Renal cortical epithelial cell (primary cell): ENCODE measurements around the gene CDC25A. TPM values are rescaled to one million over a fixed set of nuclear protein-coding genes. Genes with fewer than 3 reads are reported as not detected.
"Not testable (repeated sequence)": the region's sequence is repeated elsewhere in the genome, so short reads cannot be mapped to it uniquely, and the experiment has no call there.

ENCODE experiments used
- DNase-seq: peaks from one replicate; pipeline ENCODE4 v3.0.0-alpha.2; 2011; ENCODE audit warnings: low read depth
- total RNA-seq: library from RNA; depleted of rRNA; stranded (reverse); fragments of >200 nt; gene quantifications from 2 replicates; pipeline ENCODE4 v1.2.3, GENCODE V29; 2014

CDC25A gene
- total RNA-seq, 1 donor from 2014 or later, result 3.2 TPM

DNA sequence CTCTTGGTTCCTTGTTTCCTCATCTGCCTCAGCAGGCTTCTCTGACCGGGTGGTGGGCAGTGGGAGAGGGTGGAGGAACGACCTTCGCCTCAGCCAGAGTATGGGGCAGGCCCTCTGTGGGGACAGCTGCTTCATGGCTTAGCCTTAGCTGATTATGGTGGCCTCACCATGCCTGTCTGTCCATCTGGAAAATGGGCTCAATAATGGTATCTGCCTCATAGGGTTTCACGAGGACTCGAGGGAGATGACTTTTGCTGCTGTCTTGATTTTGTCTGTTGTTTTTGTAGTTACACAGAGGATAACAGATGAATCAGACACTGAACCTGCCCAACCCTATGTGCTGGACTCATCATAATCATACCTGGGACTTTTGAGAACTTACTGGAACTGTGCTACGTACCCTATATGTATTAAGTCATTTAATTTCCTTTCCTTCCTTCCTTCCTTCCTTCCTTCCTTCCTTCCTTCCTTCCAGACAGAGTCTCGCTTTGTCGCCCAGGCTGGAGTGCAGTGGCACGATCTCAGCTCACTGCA is 46.5 kb downstream of the CDC25A start:
- DNase-seq, result no peak

DNA sequence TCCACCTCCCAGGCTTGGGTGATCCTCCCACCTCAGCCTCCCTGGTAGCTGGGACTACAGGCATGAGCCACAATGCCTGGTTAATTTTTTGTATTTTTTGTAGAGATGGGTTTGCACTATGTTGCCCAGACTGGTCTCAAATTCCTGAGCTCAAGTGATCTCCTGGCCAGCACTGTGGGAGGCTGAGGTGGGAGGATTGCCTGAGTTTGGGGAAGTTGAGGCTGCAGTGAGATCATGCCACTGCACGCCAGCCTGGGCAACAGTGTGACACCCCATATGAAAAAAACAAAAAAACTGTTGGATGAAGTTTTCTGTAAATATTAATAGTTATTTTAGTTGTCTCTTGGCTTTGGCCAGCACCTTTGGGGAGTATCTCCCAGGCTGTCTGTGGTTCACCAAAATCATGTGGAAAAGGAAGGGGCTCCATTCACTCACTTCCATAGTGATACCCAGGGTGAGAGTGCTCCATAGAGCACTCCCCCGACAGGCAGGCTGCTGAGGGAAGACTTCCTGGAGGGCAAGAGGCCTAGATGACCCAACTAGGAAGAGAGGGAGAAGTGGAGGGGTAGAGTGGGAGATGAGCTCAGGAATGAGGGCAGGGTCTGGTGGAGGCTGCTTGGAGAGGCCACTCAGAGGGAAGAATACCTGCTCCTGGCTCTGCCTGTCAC is 47.1 kb downstream of the CDC25A start:
- DNase-seq, result no peak

DNA sequence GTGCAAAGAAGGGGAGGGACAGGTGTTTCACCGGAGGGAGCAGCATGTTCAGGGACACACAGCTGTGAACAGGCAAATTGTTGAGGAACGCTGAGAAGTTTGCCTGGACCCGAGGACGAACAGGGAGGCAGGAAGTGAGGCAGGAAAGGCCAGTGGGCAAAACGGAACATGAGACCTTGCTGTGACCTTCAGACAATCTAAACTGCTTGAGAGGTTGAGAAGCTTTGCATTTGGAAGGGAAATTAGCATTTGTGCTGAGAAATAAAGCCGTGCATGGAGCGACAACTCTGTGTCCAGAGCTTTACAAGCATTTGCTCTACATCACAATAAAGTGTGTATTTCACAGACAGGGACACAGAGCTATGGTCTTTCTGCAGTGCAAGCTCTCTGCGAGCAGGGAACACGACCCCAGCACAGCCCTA is 47.9 kb downstream of the CDC25A start:
- DNase-seq, result no peak

DNA sequence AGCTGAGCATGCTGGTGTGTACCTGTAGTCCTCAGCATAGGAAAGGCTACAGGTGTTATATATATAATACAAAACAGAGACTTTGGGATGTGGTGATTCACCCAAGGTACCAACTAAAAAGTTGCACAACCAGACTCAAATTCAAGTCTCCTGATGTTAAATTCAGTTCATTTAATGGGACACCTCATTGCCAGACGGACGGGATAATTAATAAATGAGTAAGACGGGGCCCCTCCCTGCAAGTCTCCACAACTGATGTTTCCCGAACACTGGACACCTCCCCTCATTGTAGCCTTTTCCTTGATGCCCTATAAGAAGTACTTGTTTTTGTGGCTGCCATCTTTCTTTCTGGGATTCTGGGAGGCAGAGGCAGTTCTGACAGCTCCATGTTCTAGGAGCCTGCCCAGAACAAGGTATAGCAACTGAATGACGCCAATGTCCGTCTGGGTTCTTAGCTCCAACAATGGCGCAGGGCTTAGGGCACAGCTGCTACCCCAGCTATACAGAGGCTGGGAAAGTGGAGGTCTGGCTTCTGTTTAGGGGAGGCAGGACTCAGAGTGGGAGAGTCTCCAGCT is 50.7 kb downstream of the CDC25A start:
- no peak for DNase-seq

DNA sequence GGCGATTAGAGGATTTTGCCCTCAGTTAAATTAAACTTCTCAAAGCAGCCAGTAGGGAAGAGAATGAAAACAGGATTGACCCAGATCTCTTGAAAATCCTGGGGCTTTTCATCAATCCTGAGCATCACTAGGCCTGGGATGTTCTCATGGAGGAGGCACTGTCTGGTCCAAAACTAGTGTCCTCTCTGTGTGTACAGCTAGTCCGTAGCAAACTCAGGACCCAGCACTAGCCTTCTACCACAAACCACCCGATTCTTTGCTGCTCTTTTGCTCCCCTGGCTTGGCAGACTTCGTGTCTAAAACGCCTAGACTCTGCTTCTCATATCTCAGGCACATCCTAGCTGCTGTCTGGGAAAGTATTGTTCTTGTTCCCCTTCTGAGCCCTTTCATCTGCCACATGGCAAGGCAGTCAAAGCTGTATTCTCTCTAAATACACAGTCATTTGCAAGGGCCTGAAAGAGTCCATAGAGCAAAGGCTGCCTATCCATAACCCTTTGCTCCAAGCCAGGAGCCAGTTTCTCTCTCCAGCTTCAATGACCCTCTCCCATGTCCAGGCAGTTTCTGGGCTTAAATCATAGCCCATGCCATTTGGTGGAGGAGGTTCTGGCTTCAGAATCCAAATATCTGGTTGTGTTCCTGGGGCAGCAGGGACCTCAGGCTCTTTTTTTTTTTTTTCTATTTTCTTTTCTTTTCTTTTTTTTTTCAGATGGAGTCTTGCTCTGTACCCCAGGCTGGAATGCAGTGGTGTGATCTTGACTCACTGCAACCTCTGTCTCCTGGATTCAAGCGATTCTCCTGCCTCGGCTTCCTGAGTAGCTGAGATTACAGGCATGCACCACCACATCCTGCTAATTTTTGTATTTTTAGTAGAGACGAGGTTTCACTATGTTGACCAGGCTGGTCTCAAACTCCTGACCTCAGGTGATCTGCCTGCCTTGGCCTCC is 52.4 kb downstream of the CDC25A start:
- no peak for DNase-seq

DNA sequence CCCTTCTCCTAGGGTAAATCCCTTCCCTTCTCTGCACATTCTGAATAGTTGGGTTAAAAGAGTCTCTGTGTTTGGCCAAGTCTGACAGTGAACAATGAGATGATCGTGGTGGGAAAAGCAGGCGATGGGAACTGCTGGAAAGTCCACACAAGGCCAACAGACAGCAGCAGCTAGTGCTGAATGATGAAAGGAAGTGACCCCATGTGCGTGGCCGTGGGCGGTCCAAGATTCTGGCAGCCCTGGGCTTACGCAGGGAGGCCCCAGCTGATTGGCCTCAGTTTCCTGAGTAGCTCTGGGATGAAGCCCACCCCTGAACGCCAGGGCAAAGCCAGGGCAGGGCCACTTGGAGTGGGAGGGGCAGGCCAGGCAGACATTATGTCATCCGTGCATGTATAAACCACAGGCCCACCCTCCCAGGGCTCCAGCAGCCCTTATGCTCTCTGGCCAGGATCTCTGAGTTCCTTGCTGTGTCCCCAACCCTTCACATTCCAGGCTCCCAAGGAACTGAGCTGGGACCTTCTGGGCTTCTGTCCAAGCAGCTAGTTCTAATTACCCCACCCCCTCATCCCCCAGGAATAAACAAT is 57.8 kb downstream of the CDC25A start:
- peak; percentile 83 for DNase-seq

DNA sequence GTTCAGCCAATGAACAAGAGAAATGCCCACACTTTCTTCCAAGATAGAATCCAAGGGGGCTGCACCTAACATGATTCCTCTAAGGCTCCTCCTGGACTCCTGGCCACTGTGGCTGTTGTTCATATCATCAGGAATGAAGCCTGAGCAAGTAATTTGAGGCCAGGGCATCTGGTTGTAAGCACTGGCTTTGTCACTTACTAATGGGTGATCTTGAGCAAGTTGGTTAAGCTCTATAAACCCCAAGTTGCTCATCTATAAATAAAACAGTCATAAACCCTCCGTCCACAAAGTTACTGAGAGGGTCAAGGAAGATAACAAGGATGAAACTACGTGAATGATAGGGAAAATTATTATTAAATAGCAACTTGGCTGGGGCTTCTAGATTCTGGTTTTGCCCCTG is 58.3 kb downstream of the CDC25A start:
- DNase-seq, result peak; percentile 38

DNA sequence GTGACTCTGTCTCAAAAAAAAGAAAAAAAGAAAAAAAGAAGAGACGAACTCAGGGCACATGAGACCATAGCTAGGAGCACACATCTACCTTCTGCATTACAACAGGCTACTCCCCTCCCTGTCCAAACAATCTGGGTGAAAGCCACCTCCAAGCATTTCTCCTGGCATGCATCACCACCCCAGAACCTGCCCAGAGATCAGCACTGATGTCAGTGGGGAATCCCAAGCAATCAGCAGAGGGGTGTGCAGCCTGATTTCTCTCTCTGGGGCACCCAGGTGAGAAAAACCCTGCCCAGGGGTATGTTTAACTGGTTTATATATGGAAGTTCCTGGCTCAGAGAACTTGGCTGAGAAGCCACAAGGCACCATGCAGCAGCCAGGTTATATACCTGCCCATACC is 59.4 kb downstream of the CDC25A start:
- peak; percentile 29 for DNase-seq

DNA sequence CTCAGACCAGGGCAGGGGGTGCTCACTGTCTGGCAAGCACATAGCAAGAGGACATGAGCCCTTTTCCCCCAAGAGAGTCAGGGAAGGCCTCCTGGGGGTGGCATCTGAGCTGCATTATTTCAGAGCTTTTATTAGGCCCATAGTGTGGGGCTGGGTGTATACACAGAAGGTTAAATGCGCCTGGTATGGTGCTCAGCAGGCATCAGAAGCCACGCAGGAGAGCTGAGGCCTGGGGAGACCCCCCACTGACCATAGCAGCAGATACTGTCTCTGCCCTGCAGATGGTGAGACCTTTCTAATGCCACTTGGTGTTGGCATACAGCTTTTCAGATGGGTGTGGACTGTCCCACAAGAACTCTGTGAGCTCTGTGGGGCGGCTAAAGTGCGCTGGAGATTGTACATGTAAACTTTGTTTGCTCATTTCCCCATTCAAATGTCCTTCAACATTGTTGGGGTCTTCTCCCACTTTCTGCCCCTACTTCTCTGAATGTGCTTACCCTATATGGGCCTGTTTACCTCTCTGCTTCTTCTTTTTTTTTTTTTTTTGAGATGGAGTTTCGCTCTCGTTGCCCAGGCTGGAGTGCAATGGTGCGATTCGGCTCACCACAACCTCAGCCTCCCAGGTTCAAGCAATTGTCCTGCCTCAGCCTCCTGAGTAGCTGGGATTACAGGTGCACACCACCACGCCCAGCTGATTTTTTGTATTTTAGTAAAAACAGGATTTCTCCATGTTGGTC is 62.2 kb downstream of the CDC25A start:
- no peak for DNase-seq

DNA sequence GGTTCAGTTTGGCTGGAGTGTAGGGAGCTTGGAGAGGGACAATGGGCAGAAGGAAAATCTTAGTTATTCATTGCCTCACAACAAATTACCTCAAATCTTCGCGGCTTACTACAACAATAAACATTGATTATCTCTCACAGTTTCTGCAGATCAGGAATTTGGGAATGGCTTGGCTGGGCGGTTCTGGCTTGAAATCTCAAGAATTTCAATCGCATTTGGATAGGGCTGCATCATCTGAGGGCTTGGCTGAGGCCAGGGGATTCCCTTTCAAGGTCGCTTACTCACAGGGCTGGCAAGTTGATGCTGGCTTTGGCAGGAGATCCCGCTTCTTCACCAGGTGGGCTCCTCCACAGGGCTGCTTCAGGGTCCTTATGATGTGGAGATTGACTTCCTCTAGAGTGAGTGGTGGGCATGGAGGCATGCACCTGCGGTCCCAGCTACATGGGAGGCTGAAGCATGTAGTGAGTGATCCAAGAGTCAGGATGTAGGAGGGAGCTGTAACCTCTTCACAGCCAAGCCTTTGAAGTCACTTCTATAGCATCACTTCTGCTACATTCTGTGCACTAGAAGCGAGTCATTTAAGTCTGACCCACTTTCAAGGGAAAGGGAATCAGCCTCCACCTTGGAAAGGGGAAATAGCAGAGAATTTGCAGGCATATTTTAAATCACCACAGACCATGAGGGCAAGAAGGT is 63.1 kb downstream of the CDC25A start:
- DNase-seq, result peak; percentile 78

DNA sequence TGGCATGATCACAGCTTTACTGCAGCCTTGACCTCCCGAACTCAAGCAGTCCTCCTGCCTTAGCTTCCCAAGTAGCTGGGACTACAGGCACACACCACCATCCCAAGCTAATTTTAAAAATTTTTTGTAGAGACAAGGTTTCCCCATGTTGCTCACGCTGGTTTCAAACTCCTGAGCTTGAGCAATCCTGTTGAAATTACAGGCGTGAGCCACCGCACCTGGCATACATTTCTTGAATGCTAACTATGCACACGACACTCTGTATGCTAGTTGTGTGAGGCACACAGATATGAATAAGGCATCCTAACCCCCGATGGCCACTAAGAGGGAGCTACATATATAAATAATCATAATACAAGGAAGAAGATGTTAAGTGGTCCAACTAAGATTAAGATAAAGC is 64.9 kb downstream of the CDC25A start:
- no peak for DNase-seq

DNA sequence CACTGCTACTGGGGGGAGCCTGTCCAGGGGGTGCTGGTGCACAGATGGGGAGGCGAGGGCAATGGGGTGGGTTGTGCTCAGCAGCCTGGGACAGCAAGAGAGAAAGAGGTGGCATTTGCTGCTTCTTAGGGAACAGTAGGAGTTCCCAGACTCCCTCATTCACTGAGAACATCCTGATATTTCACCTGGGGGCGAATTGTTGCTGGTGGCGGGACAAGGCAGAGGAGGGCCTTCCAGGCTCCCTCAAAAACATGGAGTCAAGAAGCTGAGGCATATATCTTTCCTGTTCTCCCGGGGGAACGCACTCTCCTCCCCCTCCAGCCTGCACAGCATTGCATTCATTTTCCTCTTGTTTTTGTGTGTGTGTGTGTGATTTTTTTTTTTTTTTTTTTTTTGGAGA is 65.7 kb downstream of the CDC25A start:
- DNase-seq, result no peak

DNA sequence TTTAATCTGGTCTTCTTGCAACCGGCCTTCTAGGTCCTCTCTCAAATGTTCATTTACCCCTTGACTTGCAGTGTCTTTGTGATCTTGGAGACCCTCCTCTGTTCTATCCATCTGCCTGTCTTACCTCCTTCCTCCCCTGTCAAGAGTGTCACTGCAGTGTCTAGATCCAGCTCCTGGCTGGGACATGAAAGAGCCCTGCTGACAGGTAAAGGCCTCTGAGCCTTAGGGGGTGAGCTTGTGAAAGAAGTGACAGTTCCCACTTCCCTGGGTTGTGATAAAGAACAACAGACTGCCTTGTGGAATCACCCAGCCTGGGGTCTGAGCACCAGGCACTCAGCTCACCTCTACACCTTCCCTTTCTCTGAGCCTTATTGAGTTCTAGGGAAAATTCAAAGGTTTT is 68.0 kb downstream of the CDC25A start:
- no peak for DNase-seq

DNA sequence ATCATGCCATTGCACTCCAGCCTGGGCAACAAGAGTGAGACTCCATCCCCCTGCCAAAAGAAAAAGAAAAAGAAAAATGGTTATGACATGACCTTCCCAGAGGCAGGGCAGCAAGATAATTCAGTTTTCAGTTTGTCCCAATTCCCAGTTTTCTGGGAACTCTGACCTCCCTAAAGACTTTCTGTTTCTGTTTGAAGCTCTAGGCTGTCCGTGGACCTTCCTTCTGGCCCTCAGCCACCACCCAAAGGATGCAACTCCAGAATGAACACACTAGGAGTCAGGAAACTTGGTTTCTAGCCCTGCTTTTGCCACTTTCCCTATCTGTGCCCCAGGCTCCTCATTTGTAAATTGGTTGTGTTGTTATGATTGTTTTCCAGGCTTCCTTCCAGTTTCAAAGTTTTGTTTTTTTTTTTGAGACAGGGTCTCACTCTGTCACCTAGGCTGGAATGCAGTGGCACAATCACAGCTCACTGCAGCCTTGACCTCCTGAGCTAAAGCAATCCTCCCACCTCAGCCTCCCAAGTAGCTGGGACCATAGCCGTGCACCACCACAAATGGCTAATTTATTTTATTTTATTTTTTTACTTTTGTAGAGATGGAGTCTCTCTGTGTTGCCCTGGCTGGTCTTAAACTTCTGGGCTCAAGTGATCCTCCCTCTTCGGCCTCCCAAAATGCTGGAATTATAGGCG is 68.6 kb downstream of the CDC25A start:
- DNase-seq, result no peak

DNA sequence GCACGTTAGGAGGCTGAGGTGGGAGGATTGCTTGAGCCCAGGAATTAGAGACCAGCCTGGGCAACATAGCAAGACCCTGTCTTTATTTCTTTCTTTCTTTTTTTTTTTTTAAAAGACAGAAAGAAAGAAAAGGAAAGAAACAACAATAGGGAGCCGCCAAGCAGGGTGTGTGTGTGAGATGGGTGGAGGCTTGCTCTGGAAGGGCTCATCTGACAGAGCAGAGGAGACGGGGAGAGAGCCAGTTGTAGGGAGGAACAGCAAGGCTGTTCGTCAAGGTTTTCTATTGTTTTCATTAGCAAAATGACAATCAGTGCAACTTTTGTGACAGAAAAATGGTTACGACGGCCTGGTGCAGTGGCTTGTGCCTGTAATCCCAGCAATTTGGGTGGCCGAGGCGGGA is 69.3 kb downstream of the CDC25A start:
- no peak for DNase-seq

DNA sequence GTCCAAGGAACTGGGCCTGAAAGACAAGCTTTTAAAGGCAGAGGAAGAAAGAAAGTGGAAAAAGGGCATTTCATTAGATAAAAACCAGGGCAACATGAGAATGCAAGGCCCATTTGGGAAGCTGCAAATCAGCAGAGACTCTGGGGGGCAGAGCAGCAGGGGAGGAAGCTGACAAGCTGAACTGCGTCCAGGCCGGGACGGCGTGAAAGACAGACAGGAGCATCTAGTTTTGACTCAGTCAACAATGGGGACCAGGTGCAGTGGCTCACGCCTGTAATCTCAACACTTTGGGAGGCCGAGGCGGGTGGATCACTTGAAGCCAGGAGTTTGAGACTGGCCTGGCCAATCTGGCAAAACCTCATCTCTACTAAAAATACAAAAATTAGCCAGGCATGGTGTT is 69.9 kb downstream of the CDC25A start:
- no peak for DNase-seq

DNA sequence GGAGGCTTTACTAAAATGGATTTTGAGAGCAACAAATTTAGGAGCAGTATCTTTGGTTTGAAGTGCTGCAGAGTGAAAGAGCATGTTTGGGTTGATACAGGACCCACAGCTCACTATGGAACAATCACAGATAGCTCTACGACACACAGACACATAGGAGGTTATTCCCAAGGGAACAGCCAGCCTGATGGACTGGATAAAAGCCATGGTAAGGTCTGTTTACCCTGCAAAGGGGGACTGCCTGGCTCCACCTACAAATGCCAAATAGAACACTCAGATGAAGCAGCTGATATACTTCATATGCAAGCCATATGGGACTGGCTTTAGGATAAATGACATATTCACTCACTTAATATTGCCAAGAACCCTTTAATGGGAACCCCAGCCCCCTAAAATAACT is 75.4 kb downstream of the CDC25A start:
- no peak for DNase-seq

DNA sequence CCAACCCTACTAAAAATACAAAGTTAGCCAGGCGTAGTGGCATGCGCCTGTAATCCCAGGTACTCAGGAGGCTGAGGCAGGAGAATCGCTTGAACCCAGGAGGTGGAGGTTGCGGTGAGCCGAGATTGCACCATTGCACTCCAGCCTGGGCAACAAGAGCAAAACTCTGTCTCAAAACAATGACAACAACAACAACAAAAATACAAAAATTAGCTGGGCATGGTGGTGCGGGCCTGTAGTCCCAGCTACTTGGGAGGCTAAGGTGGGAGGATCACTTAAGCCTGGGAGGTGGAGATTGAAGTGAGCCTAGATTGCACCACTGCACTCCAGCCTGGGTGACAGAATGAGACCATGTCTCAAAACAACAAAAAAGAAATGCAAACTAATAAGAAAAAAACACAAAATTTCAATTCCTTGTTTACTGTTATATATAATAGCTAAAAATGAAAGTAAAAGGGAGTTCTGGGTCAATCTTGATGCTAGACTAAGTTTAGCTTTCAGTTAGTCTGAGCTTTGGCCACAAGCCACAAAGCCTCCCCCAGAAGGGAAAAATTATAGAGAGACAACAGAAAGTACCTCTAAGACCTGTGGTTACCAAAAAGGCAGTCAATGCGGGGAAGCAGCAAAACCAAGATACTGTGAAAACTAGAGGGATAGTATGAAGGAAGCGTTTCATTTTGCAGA is 76.0 kb downstream of the CDC25A start:
- not testable (repeated sequence) for DNase-seq

DNA sequence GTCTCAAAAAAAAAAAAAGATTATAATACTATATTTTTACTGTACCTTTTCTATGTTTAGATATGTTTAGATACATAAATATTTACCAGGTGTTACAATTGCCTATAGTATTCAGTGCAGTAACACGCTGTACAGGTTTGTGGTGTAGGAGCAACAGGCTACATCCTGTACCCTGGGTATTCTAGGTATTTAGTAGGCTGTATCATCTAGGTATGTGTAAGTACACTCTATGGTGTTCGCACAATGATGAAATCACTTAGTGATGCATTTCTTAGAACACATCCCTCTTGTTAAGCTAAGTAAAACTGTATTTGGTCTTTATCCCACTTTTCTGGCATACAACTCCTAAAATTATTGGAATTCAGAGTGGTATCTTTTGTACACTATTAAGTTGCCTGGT is 77.8 kb downstream of the CDC25A start:
- DNase-seq, result no peak

DNA sequence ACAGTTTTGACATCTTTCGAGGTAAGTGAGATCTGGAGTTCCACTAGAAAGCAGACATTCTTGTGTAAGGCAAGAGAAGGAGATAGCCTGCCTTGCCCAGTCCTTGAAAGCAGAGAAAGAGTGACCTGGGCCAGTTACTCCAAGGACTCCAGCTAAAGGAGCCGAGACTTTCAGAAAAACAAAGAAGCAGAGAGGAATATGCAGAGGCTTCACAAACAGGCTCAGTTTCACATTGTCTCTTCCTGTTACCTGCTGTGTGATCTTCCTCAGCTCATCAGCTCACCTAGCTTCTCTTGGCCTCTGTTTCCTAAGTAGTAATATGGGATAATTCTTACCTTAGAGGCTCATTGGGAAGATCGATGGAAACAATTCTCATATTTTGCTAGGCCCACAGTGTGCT is 81.0 kb downstream of the CDC25A start:
- DNase-seq, result no peak
